ENCODE measurements around the gene SETDB2.

- TF ChIP-seq, protein P1, sequence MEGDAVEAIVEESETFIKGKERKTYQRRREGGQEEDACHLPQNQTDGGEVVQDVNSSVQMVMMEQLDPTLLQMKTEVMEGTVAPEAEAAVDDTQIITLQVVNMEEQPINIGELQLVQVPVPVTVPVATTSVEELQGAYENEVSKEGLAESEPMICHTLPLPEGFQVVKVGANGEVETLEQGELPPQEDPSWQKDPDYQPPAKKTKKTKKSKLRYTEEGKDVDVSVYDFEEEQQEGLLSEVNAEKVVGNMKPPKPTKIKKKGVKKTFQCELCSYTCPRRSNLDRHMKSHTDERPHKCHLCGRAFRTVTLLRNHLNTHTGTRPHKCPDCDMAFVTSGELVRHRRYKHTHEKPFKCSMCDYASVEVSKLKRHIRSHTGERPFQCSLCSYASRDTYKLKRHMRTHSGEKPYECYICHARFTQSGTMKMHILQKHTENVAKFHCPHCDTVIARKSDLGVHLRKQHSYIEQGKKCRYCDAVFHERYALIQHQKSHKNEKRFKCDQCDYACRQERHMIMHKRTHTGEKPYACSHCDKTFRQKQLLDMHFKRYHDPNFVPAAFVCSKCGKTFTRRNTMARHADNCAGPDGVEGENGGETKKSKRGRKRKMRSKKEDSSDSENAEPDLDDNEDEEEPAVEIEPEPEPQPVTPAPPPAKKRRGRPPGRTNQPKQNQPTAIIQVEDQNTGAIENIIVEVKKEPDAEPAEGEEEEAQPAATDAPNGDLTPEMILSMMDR (IDR thresholded peaks at IDR 0.05), result no peak
- no peak for TF ChIP-seq POLR2A (IDR thresholded peaks at IDR 0.05)
- TF ChIP-seq EP300 (IDR thresholded peaks at IDR 0.05; ENCODE audit: low read depth), result no peak
Measured at GRCh38 chr13:49516467-49516866, 72.4 kb downstream of the SETDB2 start.
